Adrenal gland (tissue), 5 donors: ENCODE data around the gene TRDN.

Experiments
- CTCF ChIP-seq, 6 experiments: fragments of 450-650 bp in 4 of 6; fragments of 200-600 bp in 2 of 6; sonication (generic) in 1 of 6; IDR thresholded peaks; 1 replicate in 5 of 6; 2 replicates in 1 of 6; pipeline versions ENCODE4 v1.5.1 to v1.8.0; 2016 to 2021; ENCODE audit warnings: antibody characterized with exemption in 6 of 6, mild to moderate bottlenecking in 2 of 6, moderate library complexity in 1 of 6
- POLR2A ChIP-seq, 2 donors: fragments of 450-650 bp; IDR thresholded peaks; one replicate each; pipeline ENCODE4 v1.6.1; 2017; ENCODE audit warnings: antibody characterized with exemption in 2 of 2, mild to moderate bottlenecking in 2 of 2, moderate library complexity in 1 of 2
- donor health status: DM: no; HTN: no; CAD: no.

GRCh38 chr6:123616016-123616415 is 20.7 kb downstream of the TRDN start:
- no peak for TF ChIP-seq CTCF (IDR thresholded peaks at IDR 0.05)
- no peak for TF ChIP-seq POLR2A (IDR thresholded peaks at IDR 0.05)
